LNCaP clone FGC (cell line): Measurements from ENCODE around the gene BEAN1.
"Not testable (repeated sequence)": the region's sequence is repeated elsewhere in the genome, so short reads cannot be mapped to it uniquely, and the experiment has no call there.

ENCODE experiments used
- DNase-seq: peaks from one replicate; pipeline ENCODE4 v3.0.0-alpha.2; 2011; ENCODE audit warnings: low read depth
- H3K4me3 ChIP-seq: 2 replicates; pipeline ENCODE4 v1.5.1; 2011; ENCODE audit warnings: mild to moderate bottlenecking, low read depth, low read length, control low read depth
- TF ChIP-seq, protein P1 (sequence below): IDR thresholded peaks from 2 replicates; pipeline ENCODE4 v1.5.1; 2012; ENCODE audit warnings: mild to moderate bottlenecking; ENCODE audit not compliant: control insufficient read depth, insufficient read depth; ENCODE audit errors: extremely low read depth

BEAN1 gene

DNA sequence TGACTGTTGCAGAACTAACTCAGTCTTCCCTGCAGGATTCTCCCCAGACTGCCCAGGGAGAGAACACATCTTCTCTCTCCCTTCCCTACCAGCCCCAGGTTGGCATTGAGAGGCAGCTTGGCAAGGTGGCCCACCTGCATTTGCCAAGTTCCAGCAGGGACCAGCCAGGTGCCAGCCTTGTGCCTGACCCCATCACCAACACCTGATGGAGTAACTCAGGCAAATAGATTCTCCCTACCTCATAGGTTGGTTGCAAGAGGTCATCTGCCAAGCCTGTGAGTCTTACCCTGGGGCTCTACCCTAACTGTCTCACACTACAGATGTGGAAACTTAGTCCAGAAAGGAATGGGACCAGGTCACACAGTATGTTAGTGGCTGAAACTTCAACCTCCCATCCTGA, 20.4 kb downstream of the BEAN1 start:
- TF ChIP-seq, protein P1, sequence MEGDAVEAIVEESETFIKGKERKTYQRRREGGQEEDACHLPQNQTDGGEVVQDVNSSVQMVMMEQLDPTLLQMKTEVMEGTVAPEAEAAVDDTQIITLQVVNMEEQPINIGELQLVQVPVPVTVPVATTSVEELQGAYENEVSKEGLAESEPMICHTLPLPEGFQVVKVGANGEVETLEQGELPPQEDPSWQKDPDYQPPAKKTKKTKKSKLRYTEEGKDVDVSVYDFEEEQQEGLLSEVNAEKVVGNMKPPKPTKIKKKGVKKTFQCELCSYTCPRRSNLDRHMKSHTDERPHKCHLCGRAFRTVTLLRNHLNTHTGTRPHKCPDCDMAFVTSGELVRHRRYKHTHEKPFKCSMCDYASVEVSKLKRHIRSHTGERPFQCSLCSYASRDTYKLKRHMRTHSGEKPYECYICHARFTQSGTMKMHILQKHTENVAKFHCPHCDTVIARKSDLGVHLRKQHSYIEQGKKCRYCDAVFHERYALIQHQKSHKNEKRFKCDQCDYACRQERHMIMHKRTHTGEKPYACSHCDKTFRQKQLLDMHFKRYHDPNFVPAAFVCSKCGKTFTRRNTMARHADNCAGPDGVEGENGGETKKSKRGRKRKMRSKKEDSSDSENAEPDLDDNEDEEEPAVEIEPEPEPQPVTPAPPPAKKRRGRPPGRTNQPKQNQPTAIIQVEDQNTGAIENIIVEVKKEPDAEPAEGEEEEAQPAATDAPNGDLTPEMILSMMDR, result no peak
- no peak for DNase-seq
- no peak overlapping the region for H3K4me3 ChIP-seq

- no peak overlapping the region for H3K4me3 ChIP-seq
- DNase-seq, result no peak
Measured at GRCh38 chr16:66451548-66451947, 24.5 kb downstream of the BEAN1 start.

DNA sequence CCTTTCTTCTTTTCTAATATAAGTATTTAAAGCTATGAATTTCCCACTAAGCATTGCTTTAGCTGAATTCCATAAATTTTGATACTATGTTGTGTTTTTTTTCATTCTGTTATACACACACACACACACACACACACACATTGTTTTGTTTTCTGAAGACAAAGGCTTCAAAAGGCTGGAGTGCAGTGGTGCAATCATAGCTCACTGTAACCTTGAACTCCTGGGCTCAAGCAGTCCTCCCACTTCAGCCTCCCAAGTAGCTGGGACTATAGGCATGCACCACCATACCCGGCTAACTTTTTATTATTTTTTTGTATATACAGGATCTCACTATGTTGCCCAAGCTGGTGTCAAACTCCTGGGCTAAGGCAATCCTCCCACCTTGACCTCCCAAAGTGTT, 26.1 kb downstream of the BEAN1 start:
- not testable (repeated sequence) for H3K4me3 ChIP-seq, DNase-seq

More at GRCh38 chr16:66451548-66451947, 24.5 kb downstream of the BEAN1 start:
- TF ChIP-seq, protein P1, result no peak

DNA sequence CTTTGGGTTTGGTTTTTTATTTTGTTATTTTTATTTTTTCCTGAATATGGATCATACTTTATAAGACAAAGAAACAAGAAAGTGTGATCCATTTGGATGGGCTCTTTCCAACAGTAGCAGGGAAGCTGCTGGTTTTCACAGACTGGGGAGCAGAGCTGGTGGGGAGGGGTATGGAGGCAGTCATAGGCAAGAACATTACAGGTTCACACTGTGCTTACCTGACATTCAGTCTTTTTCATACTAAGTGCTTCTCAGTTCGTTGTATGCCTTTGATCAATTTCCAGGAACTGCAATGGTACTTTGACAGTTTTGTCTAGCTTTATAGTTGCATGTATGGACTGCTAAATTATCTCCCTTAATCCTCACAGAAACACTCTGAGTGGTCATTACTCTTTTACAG, 27.7 kb downstream of the BEAN1 start:
- DNase-seq, result no peak
- TF ChIP-seq, protein P1, result no peak
- H3K4me3 ChIP-seq, result no peak overlapping the region

- TF ChIP-seq, protein P1, result no peak
- H3K4me3 ChIP-seq, result no peak overlapping the region
- DNase-seq, result no peak
Measured at GRCh38 chr16:66455970-66456369, 28.9 kb downstream of the BEAN1 start.

GRCh38 chr16:66457888-66458287, 30.8 kb downstream of the BEAN1 start:
- TF ChIP-seq, protein P1, result no peak
- H3K4me3 ChIP-seq, result no peak overlapping the region
- no peak for DNase-seq

DNA sequence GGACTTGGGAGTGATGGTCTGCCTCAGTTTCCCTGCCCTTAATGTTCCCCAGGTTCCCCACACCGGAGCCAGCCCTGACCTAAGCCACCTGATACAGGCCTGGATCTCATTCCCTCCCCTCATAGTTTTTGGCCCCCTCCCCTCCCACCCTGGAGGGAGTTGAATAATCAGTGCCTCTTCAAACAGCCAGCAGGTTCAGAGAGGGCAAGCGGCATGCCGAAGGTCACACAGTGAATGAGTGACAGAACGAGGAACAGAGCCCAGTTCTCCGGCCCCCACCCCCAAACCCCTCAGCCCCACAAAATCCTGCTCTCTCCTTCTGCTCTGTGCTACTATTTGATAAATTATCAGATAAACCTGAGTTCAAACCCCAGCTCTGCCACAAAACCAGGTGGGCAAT, 31.2 kb downstream of the BEAN1 start:
- H3K4me3 ChIP-seq, result no peak overlapping the region
- DNase-seq, result no peak
- TF ChIP-seq, protein P1, result no peak

- DNase-seq, result no peak
- no peak overlapping the region for H3K4me3 ChIP-seq
- TF ChIP-seq, protein P1, result no peak
Measured at GRCh38 chr16:66458853-66459252, 31.8 kb downstream of the BEAN1 start.
